Testis (tissue), 5 donors: ENCODE measurements around the gene LRRC72. TPM values are rescaled to one million over a fixed set of nuclear protein-coding genes. Genes with fewer than 3 reads are reported as not detected.

Experiments used
- DNase-seq: peaks from one replicate; pipeline ENCODE4 v3.0.0-alpha.2; 2019
- H3K27ac ChIP-seq, 2 donors: fragments of 200-600 bp; sonication (generic); one replicate each; pipeline ENCODE4 v1.5.1; 2019
- H3K27me3 ChIP-seq: fragments of 200-600 bp; sonication (generic); one replicate; pipeline ENCODE4 v1.5.1; 2019
- H3K36me3 ChIP-seq: fragments of 200-600 bp; sonication (generic); one replicate; pipeline ENCODE4 v1.5.1; 2017; ENCODE audit warnings: low read depth; ENCODE audit errors: missing control alignments
- H3K4me1 ChIP-seq: fragments of 200-600 bp; sonication (generic); one replicate; pipeline ENCODE4 v1.5.1; 2019
- H3K4me3 ChIP-seq, 2 donors: fragments of 200-600 bp; sonication (generic); one replicate each; pipeline ENCODE4 v1.5.1; 2017 to 2019
- H3K9me3 ChIP-seq: fragments of 200-600 bp; sonication (generic); one replicate; pipeline ENCODE4 v1.5.1; 2017
- CTCF ChIP-seq, 3 experiments: fragments of 450-650 bp in 2 of 3; fragments of 200-600 bp in 1 of 3; sonication (generic) in 1 of 3; IDR thresholded peaks; one replicate each; pipeline ENCODE4 v1.5.1; 2016 to 2019; ENCODE audit warnings: antibody characterized with exemption in 3 of 3, mild to moderate bottlenecking in 2 of 3, moderate library complexity in 1 of 3
- POLR2A ChIP-seq: fragments of 450-650 bp; IDR thresholded peaks from one replicate; pipeline ENCODE4 v1.6.1; 2017; ENCODE audit warnings: antibody characterized with exemption, mild to moderate bottlenecking, moderate library complexity
- WGBS, 2 donors: methylation state at CpG; one replicate each; pipeline ENCODE4 v1.1.5; 2018; 5-methylcytosine and 5-hydroxymethylcytosine counted together
- intact Hi-C: fragments of 100-400 bp; cut with DNase I; formaldehyde crosslinking; loops from one replicate; pipeline ENCODE4 v1.15.1; 2023; ENCODE audit warnings: low total_unique reads
- long read RNA-seq, 2 donors: transcript quantifications; one replicate each; lab custom pipeline, GENCODE V29; 2026
- polyA plus RNA-seq: library from polyadenylated mRNA; stranded (reverse); fragments of 350-450 nt; fragmentation: Illumina TruSeq; extraction: RNeasy Lipid Tissue Mini Kit (QIAGEN cat#74804); gene quantifications from one replicate; pipeline ENCODE4 v1.2.3, GENCODE V29; 2014; ENCODE audit warnings: low read depth, low replicate concordance; ENCODE audit not compliant: insufficient read depth
- total RNA-seq, 2 donors: library from RNA; depleted of rRNA; stranded (reverse); fragments of >200 nt; gene quantifications; one replicate each; pipeline ENCODE4 v1.2.3, GENCODE V29; 2016

LRRC72 gene
- total RNA-seq: under 1 TPM; 0.79 to 0.81 TPM
- 8.6 TPM for polyA plus RNA-seq
- long read RNA-seq, donor 1: 0 reads
- long read RNA-seq, donor 2: 0 reads

- intact Hi-C loops: no loop called here
These were observed at the start of gene LRRC72 for GRCh38 chr7:16526742-16527540. Gene LRRC72 (plus strand): TSS chr7:16526825. CDS start chr7:16526953, 128 bp downstream.

GRCh38 chr7:16479161-16479560 is 47.5 kb upstream of the LRRC72 start:
- H3K9me3 ChIP-seq: no peaks in the 10 kb centered on the region
- WGBS, 2 donors: 77 to 85% methylated on average over 4 of the region's 4 CpGs
- intact Hi-C loops: no loop called here
- H3K27ac ChIP-seq: no peak overlapping the region
- no peak for TF ChIP-seq POLR2A
- TF ChIP-seq CTCF (IDR thresholded peaks at IDR 0.05): no peak
- DNase-seq: no peak
- no peak overlapping the region for H3K4me3 ChIP-seq
- no peaks in the 10 kb centered on the region for H3K27me3 ChIP-seq
- H3K4me1 ChIP-seq: no peaks in the 10 kb centered on the region
- H3K36me3 ChIP-seq: no peaks in the 10 kb centered on the region

More at GRCh38 chr7:16526742-16527540, at the start of gene LRRC72:
- TF ChIP-seq POLR2A (no peak), CTCF (IDR thresholded peaks at IDR 0.05) (no peak)
- WGBS, 2 donors: 72 to 91% methylated on average over 28 to 31 of the region's 31 CpGs
- Histone ChIP-seq H3K4me3 (no peak within 1 kb of the TSS), H3K27me3 (no peaks in the 10 kb centered on the region), H3K36me3 (no peaks in the 10 kb centered on the region), H3K27ac (no peak within 1 kb of the TSS), H3K4me1 (no peaks in the 10 kb centered on the region), H3K9me3 (no peaks in the 10 kb centered on the region)
- no peak for DNase-seq

- intact Hi-C loops: no loop called here
- WGBS, 2 donors: 76 to 83% methylated on average over 7 of the region's 7 CpGs
- H3K27me3 ChIP-seq: no peaks in the 10 kb centered on the region
- TF ChIP-seq POLR2A: no peak
- no peak for TF ChIP-seq CTCF (IDR thresholded peaks at IDR 0.05)
- no peaks in the 10 kb centered on the region for H3K9me3 ChIP-seq
- no peak overlapping the region for H3K4me3 ChIP-seq
- no peak overlapping the region for H3K27ac ChIP-seq
- H3K4me1 ChIP-seq: no peaks in the 10 kb centered on the region
- DNase-seq: no peak
- no peaks in the 10 kb centered on the region for H3K36me3 ChIP-seq
These were observed 47.0 kb upstream of the LRRC72 start for GRCh38 chr7:16479591-16479990.

- H3K27ac ChIP-seq: no peak overlapping the region
- TF ChIP-seq CTCF (IDR thresholded peaks at IDR 0.05) (no peak), POLR2A (no peak)
- H3K27me3 ChIP-seq: no peaks in the 10 kb centered on the region
- no peaks in the 10 kb centered on the region for H3K4me1 ChIP-seq
- H3K4me3 ChIP-seq: no peak overlapping the region
- intact Hi-C loops: no loop called here
- no peaks in the 10 kb centered on the region for H3K9me3 ChIP-seq
- WGBS, 2 donors: 67 to 80% methylated on average over 4 of the region's 4 CpGs
- no peaks in the 10 kb centered on the region for H3K36me3 ChIP-seq
- no peak for DNase-seq
These were observed 42.0 kb upstream of the LRRC72 start for GRCh38 chr7:16484453-16485158.
